ENCODE data around the gene SYNE3. TPM values are rescaled to one million over a fixed set of nuclear protein-coding genes. Genes with fewer than 3 reads are reported as not detected.
A peak's percentile ranks its signal among the peaks of the same experiment; 100 is the strongest.

The SYNE3 gene
- total RNA-seq, 1 donor from 2014 or later = 5.3 TPM

DNA sequence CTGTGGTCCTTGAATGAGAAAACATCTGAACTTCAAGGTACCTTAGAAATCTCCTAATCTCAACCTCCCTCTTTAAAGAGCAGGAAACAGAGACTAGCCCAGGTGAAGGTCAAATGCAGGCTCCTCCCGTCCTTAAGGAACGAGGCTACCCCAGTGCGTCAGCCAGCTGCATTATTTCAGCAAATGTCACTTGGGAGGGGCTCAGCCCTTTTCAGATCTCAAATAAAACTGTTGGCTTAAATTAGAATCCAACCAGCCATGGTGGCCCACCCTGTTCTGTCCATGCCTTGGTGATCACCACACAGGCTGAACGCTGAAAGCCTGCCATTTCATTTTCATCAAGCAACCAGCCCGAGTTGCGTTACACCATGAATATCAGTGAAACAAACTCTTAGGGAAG, 7.0 kb downstream of the SYNE3 start:
- H3K27me3 ChIP-seq (ENCODE audit: control insufficient read depth, insufficient read depth, low read length) = no peaks in the 10 kb centered on the region
- TF ChIP-seq, protein P1, sequence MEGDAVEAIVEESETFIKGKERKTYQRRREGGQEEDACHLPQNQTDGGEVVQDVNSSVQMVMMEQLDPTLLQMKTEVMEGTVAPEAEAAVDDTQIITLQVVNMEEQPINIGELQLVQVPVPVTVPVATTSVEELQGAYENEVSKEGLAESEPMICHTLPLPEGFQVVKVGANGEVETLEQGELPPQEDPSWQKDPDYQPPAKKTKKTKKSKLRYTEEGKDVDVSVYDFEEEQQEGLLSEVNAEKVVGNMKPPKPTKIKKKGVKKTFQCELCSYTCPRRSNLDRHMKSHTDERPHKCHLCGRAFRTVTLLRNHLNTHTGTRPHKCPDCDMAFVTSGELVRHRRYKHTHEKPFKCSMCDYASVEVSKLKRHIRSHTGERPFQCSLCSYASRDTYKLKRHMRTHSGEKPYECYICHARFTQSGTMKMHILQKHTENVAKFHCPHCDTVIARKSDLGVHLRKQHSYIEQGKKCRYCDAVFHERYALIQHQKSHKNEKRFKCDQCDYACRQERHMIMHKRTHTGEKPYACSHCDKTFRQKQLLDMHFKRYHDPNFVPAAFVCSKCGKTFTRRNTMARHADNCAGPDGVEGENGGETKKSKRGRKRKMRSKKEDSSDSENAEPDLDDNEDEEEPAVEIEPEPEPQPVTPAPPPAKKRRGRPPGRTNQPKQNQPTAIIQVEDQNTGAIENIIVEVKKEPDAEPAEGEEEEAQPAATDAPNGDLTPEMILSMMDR (IDR thresholded peaks at IDR 0.05; ENCODE audit: insufficient read depth, low read length, severe bottlenecking) = no peak
- FAIRE-seq (no peak), DNase-seq (ENCODE audit: low read depth) (no peak)
- H3K4me3 ChIP-seq (ENCODE audit: low read depth, low read length) = no peak overlapping the region
- H3K36me3 ChIP-seq (ENCODE audit: control insufficient read depth, insufficient read depth, low read length) = no peaks in the 10 kb centered on the region

DNA sequence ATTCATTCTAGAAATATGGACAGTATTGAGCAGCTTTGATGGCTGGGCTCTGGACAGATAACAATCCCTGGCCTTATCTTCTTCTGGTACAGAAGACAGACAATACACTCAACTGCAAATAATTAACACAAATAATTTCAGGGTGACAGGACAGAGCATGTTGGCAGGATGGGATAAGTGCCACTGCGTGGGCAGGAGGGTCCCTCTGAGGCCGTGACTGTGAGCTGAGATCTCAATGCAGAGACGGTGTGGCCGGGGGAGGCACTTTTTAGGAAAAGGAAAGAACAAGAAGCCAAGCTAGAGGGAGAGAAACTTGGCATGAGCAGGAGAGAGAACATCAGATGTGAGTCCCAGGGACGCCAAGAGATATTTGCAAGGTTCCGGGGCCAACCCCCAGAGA, 8.1 kb downstream of the SYNE3 start:
- no peak overlapping the region for H3K4me3 ChIP-seq (ENCODE audit: low read depth, low read length)
- H3K36me3 ChIP-seq (ENCODE audit: control insufficient read depth, insufficient read depth, low read length) = no peaks in the 10 kb centered on the region
- no peak for DNase-seq (ENCODE audit: low read depth)
- no peak for FAIRE-seq
- TF ChIP-seq, protein P1 (IDR thresholded peaks at IDR 0.05; ENCODE audit: insufficient read depth, low read length, severe bottlenecking) = no peak
- H3K27me3 ChIP-seq (ENCODE audit: control insufficient read depth, insufficient read depth, low read length) = no peaks in the 10 kb centered on the region

DNA sequence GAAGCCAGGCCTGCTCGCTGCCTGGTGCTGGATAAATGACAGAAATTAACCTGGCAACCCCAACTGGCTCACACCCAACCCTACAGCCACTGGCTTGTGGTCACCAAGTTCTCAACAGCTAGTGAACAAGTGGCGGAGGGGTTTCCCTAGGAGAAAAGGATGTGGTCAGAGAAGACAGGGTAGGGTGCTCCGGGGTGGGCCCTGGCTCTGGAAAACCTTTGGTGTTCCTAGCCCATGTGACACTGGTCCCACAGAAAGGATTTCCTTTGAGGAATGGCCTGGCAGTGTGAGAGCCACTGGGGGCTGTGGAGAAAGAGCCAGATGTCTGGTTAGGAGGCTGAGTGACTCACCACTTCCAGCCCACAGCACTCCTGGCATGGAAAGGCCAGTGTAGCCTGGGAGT, 8.7 kb downstream of the SYNE3 start:
- H3K4me3 ChIP-seq (ENCODE audit: low read depth, low read length) = no peak overlapping the region
- DNase-seq (ENCODE audit: low read depth) = peak; percentile 71
- no peaks in the 10 kb centered on the region for H3K36me3 ChIP-seq (ENCODE audit: control insufficient read depth, insufficient read depth, low read length)
- FAIRE-seq = no peak
- peaks cover 1% of the 10 kb centered on the region for H3K27me3 ChIP-seq (ENCODE audit: control insufficient read depth, insufficient read depth, low read length)
- TF ChIP-seq, protein P1 (IDR thresholded peaks at IDR 0.05; ENCODE audit: insufficient read depth, low read length, severe bottlenecking) = no peak

DNA sequence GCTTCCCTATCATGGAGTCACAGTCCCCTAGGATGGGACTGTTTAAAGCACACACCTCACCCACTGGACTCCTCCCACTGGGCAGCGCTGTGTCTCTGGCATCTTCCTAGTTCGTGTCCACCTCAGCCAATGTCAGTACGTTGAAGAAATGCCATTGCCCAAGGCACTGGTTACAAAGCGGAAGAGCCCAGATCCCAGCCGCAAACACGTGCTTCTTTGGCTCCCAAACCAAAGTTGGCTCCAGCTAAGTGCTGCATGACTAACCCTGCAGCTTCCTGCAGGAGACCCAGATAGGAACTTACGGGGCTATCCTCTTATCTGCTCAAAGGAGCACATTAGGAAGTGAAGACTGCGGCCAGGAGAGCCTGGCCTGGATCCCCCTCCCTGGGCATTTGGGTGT, 9.3 kb downstream of the SYNE3 start:
- H3K27me3 ChIP-seq (ENCODE audit: control insufficient read depth, insufficient read depth, low read length) = peaks cover 2% of the 10 kb centered on the region
- no peak overlapping the region for H3K4me3 ChIP-seq (ENCODE audit: low read depth, low read length)
- DNase-seq (ENCODE audit: low read depth) (peak; percentile 93), FAIRE-seq (peak; percentile 76)
- H3K36me3 ChIP-seq (ENCODE audit: control insufficient read depth, insufficient read depth, low read length) = no peaks in the 10 kb centered on the region
- TF ChIP-seq, protein P1 (IDR thresholded peaks at IDR 0.05; ENCODE audit: insufficient read depth, low read length, severe bottlenecking) = no peak

DNA sequence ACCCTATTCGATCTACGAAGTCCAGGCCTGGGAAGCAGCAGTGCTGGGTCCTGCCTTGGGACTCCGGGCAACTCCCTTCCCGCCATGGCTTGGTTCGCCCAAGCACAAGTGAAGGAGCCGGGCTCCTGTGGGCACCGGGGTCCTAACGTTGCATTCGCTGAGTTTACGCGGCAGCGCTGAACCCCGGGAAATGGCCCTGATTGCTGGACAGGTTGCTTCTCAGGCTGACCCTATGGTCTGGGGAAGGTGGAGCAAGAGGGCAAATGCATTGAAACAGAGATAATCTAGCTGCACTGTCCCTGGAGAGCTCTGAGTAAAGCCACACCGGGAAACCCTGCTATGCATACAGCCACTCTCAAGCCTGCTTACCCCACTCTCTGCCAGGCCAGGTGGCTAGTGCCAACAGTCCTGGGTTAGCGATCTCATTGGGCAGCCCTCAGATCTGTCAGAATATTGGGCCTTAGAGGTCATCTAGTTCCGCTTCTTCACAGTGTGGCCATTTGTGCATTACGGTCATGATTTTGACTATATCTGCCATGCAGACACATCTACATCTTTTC, 11.3 kb downstream of the SYNE3 start:
- TF ChIP-seq, protein P1 (IDR thresholded peaks at IDR 0.05; ENCODE audit: insufficient read depth, low read length, severe bottlenecking) = no peak
- no peak for FAIRE-seq
- H3K36me3 ChIP-seq (ENCODE audit: control insufficient read depth, insufficient read depth, low read length) = no peaks in the 10 kb centered on the region
- no peak overlapping the region for H3K4me3 ChIP-seq (ENCODE audit: low read depth, low read length)
- DNase-seq (ENCODE audit: low read depth) = no peak
- H3K27me3 ChIP-seq (ENCODE audit: control insufficient read depth, insufficient read depth, low read length) = peaks cover 2% of the 10 kb centered on the region

Measured in bronchial epithelial cell (primary cell).